ENCODE data around the gene CCDC134.

The CCDC134 gene

DNA sequence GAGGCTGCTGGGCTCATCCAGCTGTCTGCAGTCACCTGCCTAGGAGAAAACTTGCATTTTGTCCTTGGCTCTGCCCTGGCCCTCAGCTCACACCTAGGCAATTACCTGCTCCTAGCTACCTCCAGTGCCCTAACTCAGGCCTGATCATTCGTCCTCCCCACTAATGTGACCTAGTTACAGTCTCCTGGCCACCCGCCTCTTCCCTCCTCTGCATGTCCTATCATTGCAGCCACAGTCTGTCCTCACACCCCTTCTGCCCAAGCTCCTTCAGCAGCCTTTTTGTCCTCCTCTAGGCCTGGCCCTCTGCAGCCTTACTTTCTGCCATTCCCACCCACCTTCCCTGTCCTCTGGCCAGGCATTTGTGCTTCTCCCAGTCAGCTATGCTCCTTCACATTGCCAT, 17.7 kb upstream of the CCDC134 start:
- H3K4me3 ChIP-seq (ENCODE audit: low read depth, low read length): peak overlapping the region; percentile 54
- TF ChIP-seq, protein P1, sequence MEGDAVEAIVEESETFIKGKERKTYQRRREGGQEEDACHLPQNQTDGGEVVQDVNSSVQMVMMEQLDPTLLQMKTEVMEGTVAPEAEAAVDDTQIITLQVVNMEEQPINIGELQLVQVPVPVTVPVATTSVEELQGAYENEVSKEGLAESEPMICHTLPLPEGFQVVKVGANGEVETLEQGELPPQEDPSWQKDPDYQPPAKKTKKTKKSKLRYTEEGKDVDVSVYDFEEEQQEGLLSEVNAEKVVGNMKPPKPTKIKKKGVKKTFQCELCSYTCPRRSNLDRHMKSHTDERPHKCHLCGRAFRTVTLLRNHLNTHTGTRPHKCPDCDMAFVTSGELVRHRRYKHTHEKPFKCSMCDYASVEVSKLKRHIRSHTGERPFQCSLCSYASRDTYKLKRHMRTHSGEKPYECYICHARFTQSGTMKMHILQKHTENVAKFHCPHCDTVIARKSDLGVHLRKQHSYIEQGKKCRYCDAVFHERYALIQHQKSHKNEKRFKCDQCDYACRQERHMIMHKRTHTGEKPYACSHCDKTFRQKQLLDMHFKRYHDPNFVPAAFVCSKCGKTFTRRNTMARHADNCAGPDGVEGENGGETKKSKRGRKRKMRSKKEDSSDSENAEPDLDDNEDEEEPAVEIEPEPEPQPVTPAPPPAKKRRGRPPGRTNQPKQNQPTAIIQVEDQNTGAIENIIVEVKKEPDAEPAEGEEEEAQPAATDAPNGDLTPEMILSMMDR (IDR thresholded peaks at IDR 0.05; ENCODE audit: low read depth, low read length, missing control alignments): no peak
- DNase-seq (ENCODE audit: low read depth): no peak

DNA sequence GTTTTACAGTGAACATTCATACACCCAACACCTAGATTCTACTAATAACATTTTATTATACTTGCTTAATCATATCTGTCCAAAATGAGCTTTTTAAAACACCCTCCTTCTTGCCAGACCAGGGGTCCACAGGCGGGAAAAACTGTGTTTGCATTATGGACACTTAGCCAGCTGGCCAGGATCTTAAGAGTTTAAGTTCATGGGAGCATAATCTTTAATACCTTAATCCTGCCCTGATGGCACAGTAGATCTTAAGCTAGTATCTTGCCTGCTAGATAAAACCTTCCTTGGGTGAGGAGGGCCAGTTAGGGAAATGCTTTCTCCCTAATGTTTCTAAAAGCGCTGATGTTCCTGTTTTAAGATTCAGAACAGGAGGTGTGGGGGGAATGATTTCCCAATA, 13.1 kb upstream of the CCDC134 start:
- TF ChIP-seq, protein P1 (IDR thresholded peaks at IDR 0.05; ENCODE audit: low read depth, low read length, missing control alignments): no peak
- no peak for DNase-seq (ENCODE audit: low read depth)
- no peak overlapping the region for H3K4me3 ChIP-seq (ENCODE audit: low read depth, low read length)

DNA sequence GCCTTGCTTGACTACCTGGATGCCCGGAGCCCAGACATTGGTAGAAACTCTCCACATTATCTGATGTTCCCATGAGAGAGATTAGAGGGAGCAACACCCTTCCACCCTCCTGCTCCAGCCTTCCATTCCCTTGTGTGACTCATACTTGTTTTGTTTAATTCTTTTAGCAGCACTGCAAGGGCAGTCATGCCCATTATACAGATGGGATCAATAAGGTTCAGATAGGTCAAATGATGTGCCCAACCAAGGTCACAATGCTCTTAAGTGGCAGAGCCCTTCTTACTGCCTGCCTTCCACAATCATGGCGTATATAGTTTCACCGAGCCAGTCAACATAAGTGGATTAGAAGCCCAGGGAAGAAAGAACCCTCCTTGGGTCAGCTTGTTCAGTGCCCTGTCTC, 6.6 kb upstream of the CCDC134 start:
- DNase-seq (ENCODE audit: low read depth): no peak
- no peak overlapping the region for H3K4me3 ChIP-seq (ENCODE audit: low read depth, low read length)
- TF ChIP-seq, protein P1 (IDR thresholded peaks at IDR 0.05; ENCODE audit: low read depth, low read length, missing control alignments): no peak

DNA sequence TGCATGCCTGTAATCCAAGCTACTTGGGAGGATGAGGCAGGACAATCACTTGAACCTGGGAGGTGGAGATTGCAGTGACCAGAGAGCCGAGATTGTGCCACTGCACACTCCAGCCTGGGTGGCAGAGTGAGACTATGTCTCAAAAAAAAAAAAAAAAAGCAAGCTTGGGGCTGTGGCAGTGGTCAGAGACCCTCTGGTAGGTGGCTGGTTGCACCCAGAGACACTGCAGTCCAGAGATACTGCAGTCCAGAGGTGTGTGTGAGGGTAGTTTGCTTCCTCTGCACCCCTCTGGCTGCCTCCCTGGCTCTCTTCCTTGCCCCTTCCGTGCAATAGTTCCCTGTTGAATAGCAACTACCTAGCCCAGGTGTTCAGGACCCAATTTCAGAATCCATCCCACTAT, 1.7 kb upstream of the CCDC134 start:
- TF ChIP-seq, protein P1 (IDR thresholded peaks at IDR 0.05; ENCODE audit: low read depth, low read length, missing control alignments): no peak
- no peak overlapping the region for H3K4me3 ChIP-seq (ENCODE audit: low read depth, low read length)
- DNase-seq (ENCODE audit: low read depth): no peak

DNA sequence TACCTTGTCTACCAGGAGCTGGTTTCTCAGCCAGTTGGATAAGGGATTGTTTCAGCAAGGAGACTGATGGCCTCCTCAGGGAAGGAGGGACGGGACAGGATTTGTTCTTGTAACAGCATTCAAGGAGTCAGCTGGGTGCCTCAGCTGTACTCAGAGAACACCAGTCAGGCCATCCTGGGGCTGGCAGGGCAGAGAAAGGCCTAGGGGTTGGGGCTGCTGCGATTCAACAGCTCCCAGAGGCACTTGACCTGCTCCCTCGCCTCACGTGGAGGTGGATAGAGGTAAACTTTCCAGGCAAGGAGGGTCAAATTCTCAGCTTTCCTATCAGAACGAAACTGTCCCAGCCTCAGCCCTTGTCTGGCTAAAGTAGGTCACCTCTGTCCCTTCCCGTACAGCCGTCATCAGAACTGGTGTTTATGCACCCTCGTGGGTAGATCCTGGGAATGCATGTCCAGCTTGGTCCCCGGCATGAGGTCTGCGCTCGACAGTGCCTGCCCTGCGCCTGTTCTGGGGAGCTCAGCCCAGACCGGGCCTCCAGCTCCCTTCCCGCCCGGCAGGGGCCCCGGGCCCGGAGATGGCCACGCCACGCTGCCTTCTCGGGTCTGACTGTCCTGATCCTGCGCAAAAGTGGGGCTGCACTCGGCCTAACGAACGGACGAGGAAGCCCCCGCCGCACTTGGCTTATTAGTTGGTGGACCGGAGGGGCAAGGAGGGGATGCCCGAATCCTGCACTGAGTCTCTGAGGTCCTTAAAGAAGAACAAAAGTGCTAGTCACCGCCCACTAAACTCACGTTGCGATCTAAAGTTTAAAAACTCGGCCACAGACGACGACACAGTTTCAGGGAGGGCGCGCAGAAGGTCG, 762 bp upstream of the CCDC134 start:
- DNase-seq (ENCODE audit: low read depth): no peak

DNA sequence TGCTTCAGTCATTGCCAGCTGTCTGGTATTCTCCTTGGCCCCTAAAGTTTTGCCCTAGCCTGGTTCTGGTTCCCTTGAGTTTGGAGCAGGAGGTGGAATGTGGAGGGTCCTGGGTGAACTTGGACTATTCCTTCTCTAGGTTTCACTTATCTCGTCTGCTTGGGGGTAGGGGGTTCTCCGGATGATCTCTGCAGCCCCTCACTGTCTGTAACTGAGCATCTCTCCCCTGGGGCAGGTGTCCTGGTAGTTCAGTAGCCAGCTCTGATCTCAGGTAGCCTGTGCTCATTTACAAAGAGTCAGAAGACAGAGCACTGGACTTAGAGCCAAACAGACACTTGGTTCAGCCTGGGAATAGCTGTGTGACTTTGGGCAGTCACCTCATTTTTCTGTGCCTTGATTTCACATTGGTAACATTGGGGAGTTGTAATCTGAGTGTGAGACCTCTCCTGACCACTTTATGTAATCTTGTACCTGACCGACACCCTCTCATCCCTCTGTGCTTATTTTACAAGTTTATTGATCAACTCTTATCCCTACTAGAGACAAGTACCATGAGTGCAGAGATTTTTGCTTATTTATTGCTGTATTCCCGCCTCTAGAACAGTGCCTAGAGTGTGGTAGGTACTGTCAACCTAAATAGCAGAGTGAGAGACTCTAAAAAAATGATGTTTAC, 804 bp downstream of the CCDC134 start:
- TF ChIP-seq, protein P1 (IDR thresholded peaks at IDR 0.05; ENCODE audit: low read depth, low read length, missing control alignments): no peak
- DNase-seq (ENCODE audit: low read depth): no peak
- H3K4me3 ChIP-seq (ENCODE audit: low read depth, low read length): peak overlapping the region; percentile 88

More for the DNA sequence above, 762 bp upstream of the CCDC134 start:
- peak overlapping the region; percentile 88 for H3K4me3 ChIP-seq (ENCODE audit: low read depth, low read length)
- TF ChIP-seq, protein P1 (IDR thresholded peaks at IDR 0.05; ENCODE audit: low read depth, low read length, missing control alignments): no peak
